Anterior cingulate cortex (tissue), 58 donors: ENCODE results near the gene OR52D1.

Experiments used
- DNase-seq, 58 donors: peaks; one replicate each; lab custom pipeline; 2025; lab: John Stamatoyannopoulos, UW

Gene OR52D1

GRCh38 chr11:5508605-5509004, 20.1 kb downstream of the OR52D1 start:
- DNase-seq: no peak

DNA sequence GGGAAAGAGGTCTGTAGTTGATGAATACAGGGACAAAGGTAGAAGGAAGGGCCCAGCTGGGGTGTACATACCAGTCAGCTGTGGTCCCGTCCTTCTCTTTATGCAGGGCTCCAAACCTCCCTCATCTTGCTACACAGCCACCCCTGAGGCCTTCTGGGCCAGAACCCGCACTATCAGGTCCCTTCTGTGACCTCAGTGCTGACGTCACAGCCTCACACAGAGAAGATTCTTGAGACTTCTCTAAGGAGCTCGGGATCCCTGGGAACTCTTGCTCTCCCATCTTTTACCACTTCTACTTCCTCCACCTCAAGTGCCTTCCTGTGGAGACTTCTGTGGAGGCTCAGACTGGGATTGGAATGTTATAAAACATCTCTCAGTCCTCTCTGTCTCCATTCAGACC, 21.3 kb downstream of the OR52D1 start, which contains the start of gene UBQLN3:
Gene UBQLN3 (minus strand): TSS at position 155 of the 400 bp plus-strand sequence. CDS start 399 bp downstream, outside the sequence.
- DNase-seq: no peak

GRCh38 chr11:5514841-5515240, 26.4 kb downstream of the OR52D1 start:
- DNase-seq: no peak

- no peak for DNase-seq
Observed at GRCh38 chr11:5516599-5516998, 28.1 kb downstream of the OR52D1 start, which contains the start of gene UBQLNL. TSS of gene UBQLNL (minus strand) at chr11:5516699. CDS start at chr11:5516441, 258 bp downstream.

DNA sequence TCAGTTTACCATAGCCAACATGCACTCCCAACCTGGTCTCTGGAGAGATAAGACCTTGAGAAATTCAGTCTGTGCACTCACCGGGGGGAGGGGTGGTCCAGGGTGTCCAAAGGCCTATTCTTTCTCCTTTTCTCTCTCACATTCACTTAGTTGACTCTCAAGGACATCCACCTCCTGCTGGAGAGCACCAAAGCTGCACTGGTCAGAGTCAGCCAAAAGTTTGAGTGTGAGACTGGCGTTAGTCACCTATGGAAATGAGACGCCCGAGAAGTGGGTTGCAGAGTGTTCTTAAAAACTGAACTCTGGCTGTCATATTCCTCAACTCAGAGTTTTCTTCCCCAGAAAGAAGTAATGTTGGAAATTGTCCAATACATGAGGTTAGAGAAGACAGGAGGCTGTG, 33.1 kb downstream of the OR52D1 start:
- no peak for DNase-seq

DNA sequence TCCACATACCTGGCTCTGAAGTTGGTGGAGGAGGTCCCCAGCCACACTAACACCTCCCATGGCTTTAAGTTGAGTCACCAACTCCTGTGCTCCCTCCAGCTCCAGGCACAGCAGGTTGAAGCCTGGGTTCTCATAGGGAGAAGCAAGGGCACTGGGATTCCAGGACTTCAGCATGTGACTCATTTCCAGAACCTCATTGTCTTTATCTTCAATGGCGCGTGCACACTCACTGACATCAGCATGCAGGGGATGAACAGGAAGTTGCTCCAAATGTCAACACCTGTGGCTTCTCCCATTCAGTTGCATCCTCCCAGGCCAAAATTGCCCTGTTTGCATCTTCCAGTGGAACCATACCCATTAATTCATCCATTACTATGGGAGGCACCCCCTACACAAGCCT, 33.8 kb downstream of the OR52D1 start:
- no peak for DNase-seq

DNA sequence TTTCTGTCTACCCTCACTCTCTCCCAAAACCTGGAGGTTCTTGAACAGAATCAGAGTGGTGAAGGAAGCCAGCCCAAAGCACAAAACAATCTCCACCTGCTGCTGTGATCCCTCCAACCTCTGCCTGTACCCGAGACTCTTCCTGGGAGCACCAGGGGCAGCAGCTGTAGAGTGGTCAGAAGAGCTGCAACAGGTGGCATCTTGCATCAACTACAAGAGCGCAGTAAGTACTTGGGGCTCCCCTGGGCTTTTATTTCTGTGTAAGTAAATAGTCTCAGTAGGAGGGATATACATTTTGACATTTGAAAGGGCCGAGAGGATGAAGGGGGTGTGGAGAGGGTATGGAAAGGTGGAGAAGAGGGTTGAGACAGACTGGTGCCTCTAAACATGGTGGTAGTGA, 36.3 kb downstream of the OR52D1 start:
- no peak for DNase-seq

- no peak for DNase-seq
Observed at GRCh38 chr11:5527716-5528115, 39.2 kb downstream of the OR52D1 start.

DNA sequence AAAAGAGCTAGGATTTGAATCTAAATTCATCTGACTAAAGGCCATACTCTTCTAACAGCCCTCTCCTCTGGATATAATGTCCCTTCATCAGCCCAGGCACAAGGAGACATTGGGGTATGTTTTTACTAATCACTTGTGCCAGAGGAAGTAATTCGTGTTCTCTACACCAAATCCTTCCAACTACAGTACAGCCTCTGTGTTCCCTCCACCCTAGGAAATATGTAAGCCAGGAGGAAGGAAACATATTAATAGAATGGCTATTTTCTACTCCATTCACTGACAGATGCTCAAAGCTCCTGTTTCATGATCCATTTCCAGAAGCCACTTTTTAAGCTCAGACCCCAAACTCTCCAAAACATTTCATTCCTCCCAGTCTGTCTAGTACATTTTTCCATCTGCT, 40.0 kb downstream of the OR52D1 start:
- DNase-seq: no peak

DNA sequence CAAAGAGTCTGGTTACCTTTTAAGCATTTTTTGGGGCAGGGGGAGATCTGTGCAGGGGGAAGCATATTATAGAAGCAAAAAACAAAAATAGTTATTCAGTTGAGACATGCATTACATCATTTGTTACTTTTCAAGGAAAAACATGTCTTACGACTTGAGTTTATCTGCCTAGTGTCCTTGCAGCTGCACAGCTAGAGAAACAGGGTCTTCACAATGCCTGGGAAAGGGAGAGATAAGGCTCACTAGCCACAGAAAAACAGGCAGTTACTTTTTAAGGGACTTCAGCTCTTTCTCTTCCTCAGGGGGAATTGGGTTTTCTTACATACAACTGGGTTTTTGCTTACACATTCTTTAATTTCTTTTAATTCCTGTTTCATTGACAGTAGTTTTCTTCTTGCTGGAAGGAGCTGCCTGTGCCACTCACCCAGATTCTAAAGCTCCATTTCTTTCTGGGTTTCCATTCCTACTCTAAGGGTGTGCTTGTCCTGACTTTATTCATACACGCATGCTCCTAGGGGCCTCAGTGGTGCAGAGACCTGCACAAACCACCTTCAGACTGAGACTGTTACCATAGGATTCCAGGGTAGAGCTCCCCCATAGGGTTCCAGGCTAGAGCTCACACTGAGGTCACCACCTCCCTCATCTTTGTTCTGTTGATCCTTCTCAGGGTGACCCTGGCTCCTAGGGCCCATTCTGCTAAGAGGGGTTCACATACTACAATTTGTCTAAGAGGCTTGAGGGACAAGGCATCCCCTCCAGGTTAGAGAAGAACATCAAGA, 42.8 kb downstream of the OR52D1 start:
- no peak for DNase-seq

DNA sequence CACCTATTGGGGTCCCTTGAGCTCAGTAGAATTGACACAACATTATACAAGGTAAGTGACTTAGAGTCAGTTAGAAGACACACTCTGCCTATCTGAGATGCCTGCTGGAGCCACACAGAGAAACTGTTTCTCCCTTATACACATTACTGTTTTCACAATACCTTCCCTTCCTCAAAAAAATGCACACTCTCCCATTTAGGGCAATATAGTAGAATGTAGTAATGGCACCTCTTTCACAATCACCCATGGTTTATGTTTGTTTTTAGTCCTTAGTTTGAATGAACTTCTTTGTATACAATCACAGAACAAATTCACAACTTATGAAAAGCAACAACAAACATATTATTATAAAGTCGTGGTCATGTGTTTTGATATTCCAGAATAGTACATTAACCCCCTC, 45.6 kb downstream of the OR52D1 start:
- no peak for DNase-seq

DNA sequence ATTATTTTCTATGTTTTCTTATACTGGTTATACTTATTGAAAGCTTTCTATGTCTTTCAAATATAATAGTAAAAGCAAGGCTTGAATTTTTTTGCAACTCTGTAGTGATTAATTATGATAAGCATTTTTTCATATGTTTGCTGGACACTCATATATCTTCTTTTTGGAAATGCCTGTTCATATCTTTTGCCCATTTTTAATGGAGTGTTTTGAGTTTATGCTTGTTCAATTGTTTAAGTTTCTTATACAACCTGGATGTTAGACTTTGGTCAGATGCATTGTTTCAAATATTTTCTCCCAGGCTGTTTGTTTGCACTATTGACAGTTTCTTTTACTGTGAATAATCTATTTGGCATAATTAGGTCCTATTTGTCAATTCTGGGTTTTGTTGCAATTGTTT, 48.0 kb downstream of the OR52D1 start:
- no peak for DNase-seq
